Upper lobe of right lung (tissue), 1 donor: ENCODE measurements around the gene ADCY4. TPM values are rescaled to one million over a fixed set of nuclear protein-coding genes. Genes with fewer than 3 reads are reported as not detected.

Experiments used
- ATAC-seq: fragments of 200-7000 bp; cut with Tn5 transposase; one replicate; pipeline ENCODE4 v1.9.1; 2020; ENCODE audit warnings: mild to moderate bottlenecking, moderate library complexity
- DNase-seq: peaks from one replicate; pipeline ENCODE4 v3.0.0-alpha.2; 2020
- H3K27ac ChIP-seq: fragments of 200-600 bp; one replicate; pipeline ENCODE4 v1.8.0; 2022
- H3K27me3 ChIP-seq: fragments of 200-600 bp; one replicate; pipeline ENCODE4 v1.8.0; 2022; ENCODE audit warnings: mild to moderate bottlenecking
- H3K36me3 ChIP-seq: fragments of 200-600 bp; one replicate; pipeline ENCODE4 v1.8.0; 2022
- H3K4me1 ChIP-seq: fragments of 200-600 bp; one replicate; pipeline ENCODE4 v1.8.0; 2022
- H3K4me3 ChIP-seq: fragments of 200-600 bp; one replicate; pipeline ENCODE4 v1.8.0; 2022; ENCODE audit warnings: mild to moderate bottlenecking
- H3K9me3 ChIP-seq: fragments of 200-600 bp; one replicate; pipeline ENCODE4 v1.8.0; 2022
- CTCF ChIP-seq: fragments of 200-600 bp; IDR thresholded peaks from one replicate; pipeline ENCODE4 v1.8.0; 2022; ENCODE audit warnings: antibody characterized with exemption
- intact Hi-C: fragments of 100-400 bp; cut with DNase I; formaldehyde crosslinking; loops from one replicate; pipeline ENCODE4 v1.11.0; 2022
- total RNA-seq: library from RNA; stranded (reverse); fragmentation: NEBNext Ultra II Directional; extraction: Animal tissue kit (Norgen Biotek cat#: 25700); gene quantifications from one replicate; pipeline ENCODE4 v1.2.1, GENCODE V29; 2021
- donor health status: DM: no; HTN: yes; CAD: no; lungs with severe emphysema.

The ADCY4 gene
- total RNA-seq, 1 donor from 2014 or later, result 54.5 TPM

- intact Hi-C loops, result no loop called here
These were observed 55.3 kb downstream of the ADCY4 start for GRCh38 chr14:24279301-24280186.

DNA sequence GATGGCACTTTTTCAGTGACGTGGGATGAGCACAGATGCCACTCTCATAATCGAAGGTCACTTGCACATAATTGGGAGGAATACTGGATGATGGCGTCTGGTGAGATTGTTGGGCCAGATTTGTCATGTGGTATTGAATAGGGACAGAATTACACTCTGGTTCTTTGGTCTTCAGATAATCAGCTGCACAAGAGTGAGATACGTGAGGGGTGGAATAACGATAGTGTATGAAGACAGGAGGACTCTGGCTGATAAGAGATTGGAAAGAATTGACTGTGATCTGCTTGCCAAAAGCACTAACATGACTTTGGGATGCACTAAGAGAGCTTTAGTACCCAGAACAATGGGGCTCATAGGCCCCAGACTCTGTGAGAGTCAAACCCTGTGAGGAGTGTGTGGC lies 56.4 kb downstream of the ADCY4 start:
- ATAC-seq (no peak), DNase-seq (no peak)
- no peaks in the 10 kb centered on the region for H3K27me3 ChIP-seq
- H3K36me3 ChIP-seq, result no peaks in the 10 kb centered on the region
- peaks cover 30% of the 10 kb centered on the region for H3K4me1 ChIP-seq
- no peak overlapping the region for H3K27ac ChIP-seq
- TF ChIP-seq CTCF, result no peak
- H3K4me3 ChIP-seq, result no peak overlapping the region
- H3K9me3 ChIP-seq, result no peaks in the 10 kb centered on the region
- intact Hi-C loops, result no loop called here

More at GRCh38 chr14:24279301-24280186, 55.3 kb downstream of the ADCY4 start:
- peaks cover 21% of the 10 kb centered on the region for H3K4me1 ChIP-seq
- no peaks in the 10 kb centered on the region for H3K36me3 ChIP-seq
- no peak overlapping the region for H3K4me3 ChIP-seq
- peak; percentile 18 for TF ChIP-seq CTCF
- no peak overlapping the region for H3K27ac ChIP-seq
- ATAC-seq (peak; percentile 21), DNase-seq (no peak)
- H3K27me3 ChIP-seq, result no peaks in the 10 kb centered on the region
- H3K9me3 ChIP-seq, result no peaks in the 10 kb centered on the region

GRCh38 chr14:24277606-24278321 lies 57.1 kb downstream of the ADCY4 start:
- H3K27ac ChIP-seq, result peak overlapping the region; percentile 42
- H3K27me3 ChIP-seq, result no peaks in the 10 kb centered on the region
- intact Hi-C loops, result no loop called here
- peaks cover 36% of the 10 kb centered on the region for H3K4me1 ChIP-seq
- peak; percentile 60 for ATAC-seq
- no peak for TF ChIP-seq CTCF
- no peak for DNase-seq
- H3K36me3 ChIP-seq, result no peaks in the 10 kb centered on the region
- H3K4me3 ChIP-seq, result no peak overlapping the region
- H3K9me3 ChIP-seq, result no peaks in the 10 kb centered on the region

DNA sequence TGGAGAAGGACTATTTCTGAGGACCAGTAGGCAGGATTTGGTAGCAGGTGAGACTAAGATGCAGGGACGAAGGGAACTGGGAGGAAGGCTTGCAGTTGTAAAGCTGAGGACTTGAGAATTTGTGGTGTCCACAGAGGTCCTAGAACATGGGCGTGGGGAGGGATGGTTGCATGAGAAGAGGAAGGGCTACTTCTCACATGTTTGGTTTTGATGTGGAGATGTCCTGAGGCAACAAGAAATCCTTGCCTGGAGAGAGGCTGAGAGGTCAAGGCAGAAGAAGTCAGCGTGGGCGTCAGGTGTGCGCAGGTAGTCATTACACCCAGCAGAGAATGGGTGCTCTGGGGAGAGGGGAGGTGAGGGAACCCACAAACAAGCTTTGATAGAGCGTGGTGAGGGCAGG lies 57.8 kb downstream of the ADCY4 start:
- H3K27me3 ChIP-seq, result no peaks in the 10 kb centered on the region
- no peaks in the 10 kb centered on the region for H3K36me3 ChIP-seq
- H3K27ac ChIP-seq, result peak overlapping the region; percentile 42
- no peaks in the 10 kb centered on the region for H3K9me3 ChIP-seq
- ATAC-seq (no peak), DNase-seq (no peak)
- intact Hi-C loops, result no loop called here
- TF ChIP-seq CTCF, result no peak
- peaks cover 43% of the 10 kb centered on the region for H3K4me1 ChIP-seq
- H3K4me3 ChIP-seq, result no peak overlapping the region

DNA sequence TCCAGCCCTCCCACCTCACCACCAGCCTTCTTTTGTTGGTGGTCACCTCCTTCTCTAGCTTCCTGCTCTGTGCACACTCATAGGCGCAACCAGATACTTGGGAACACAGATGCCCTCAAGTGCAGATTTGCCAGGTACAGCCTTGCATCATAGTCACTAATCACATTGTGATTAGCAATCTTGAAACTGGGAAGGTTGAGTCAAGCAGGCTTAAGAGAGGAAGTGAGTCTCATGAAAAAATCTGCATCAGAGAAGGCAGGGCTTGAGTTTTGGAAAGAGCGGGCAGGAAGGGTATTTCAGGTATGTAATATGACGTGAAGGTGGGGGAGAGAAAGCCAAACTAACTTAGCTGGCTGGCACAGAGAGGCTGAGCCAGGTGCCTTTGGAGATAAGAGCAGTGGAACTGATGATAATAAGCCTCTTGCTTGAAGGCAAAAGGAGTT lies 60.7 kb downstream of the ADCY4 start:
- peak overlapping the region; percentile 100 for H3K27ac ChIP-seq
- no peak for TF ChIP-seq CTCF
- H3K27me3 ChIP-seq, result no peaks in the 10 kb centered on the region
- no peak overlapping the region for H3K4me3 ChIP-seq
- DNase-seq, result no peak
- peaks cover 44% of the 10 kb centered on the region for H3K4me1 ChIP-seq
- H3K9me3 ChIP-seq, result no peaks in the 10 kb centered on the region
- peaks cover 7% of the 10 kb centered on the region for H3K36me3 ChIP-seq
- intact Hi-C loops, result no loop called here
- ATAC-seq, result peak; percentile 63
